ENCODE results near the gene PATZ1. TPM values are rescaled to one million over a fixed set of nuclear protein-coding genes. Genes with fewer than 3 reads are reported as not detected.

PATZ1 gene
- total and polyA plus RNA-seq, 2 of the 4 experiments (the other 2 are of a cell fraction): 6.5 to 10.5 TPM

DNA sequence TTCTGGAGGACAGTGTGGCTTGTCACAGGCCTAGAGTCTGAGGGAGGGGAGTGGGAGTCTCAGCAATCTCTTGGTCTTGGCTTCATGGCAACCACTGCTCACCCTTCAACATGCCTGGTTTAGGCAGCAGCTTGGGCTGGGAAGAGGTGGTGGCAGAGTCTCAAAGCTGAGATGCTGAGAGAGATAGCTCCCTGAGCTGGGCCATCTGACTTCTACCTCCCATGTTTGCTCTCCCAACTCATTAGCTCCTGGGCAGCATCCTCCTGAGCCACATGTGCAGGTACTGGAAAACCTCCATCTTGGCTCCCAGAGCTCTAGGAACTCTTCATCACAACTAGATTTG is 66.8 kb downstream of the PATZ1 start:
- Histone ChIP-seq H3K9ac (ENCODE audit: low read depth, low read length) (no peak overlapping the region), H3K9me1 (ENCODE audit: insufficient read depth, low read length) (no peaks in the 10 kb centered on the region; the same call in 1 of the 2 replicates), H3K27me3 (ENCODE audit: control insufficient read depth, insufficient read depth, low read length) (no peaks in the 10 kb centered on the region), H2AFZ (replicated peaks; ENCODE audit: low read length, poor library complexity) (no peak overlapping the region), H3K27ac (ENCODE audit: insufficient read depth, low read length) (no peak overlapping the region), H3K36me3 (ENCODE audit: control insufficient read depth, insufficient read depth, low read length) (peaks cover 49% of the 10 kb centered on the region), H3K4me3 (ENCODE audit: insufficient read depth, low read depth, low read length) (no peak overlapping the region), H4K20me1 (ENCODE audit: insufficient read depth, low read length) (peaks cover 7% of the 10 kb centered on the region; the same call in 1 of the 2 replicates), H2BK120ac (ENCODE audit: low read depth, low read length) (no peak overlapping the region), H2BK15ac (ENCODE audit: low read depth, low read length) (no peak overlapping the region), H3K56ac (ENCODE audit: extremely low read depth, insufficient read depth, low read length) (no peak overlapping the region), H2AK9ac (replicated peaks; ENCODE audit: low read depth, low read length, poor library complexity) (no peak overlapping the region), H3K4ac (ENCODE audit: low read depth, low read length) (no peak overlapping the region), H2BK5ac (ENCODE audit: low read depth, low read length, poor library complexity, severe bottlenecking) (no peak overlapping the region), H3K79me1 (ENCODE audit: low read depth in 1 of 2, low read length in 2 of 2) (no peaks in the 10 kb centered on the region), H4K5ac (ENCODE audit: low read depth, low read length) (no peak overlapping the region), H3K23ac (ENCODE audit: low read depth, low read length) (no peak overlapping the region), H3K18ac (ENCODE audit: low read depth, low read length) (no peak overlapping the region), H3K4me1 (ENCODE audit: control insufficient read depth, insufficient read depth, low read length) (no peaks in the 10 kb centered on the region), H4K91ac (ENCODE audit: insufficient read depth, low read depth, low read length) (no peak overlapping the region), H2AK5ac (ENCODE audit: low read depth, low read length) (no peak overlapping the region), H3K4me2 (ENCODE audit: low read depth, low read length) (no peak overlapping the region), H3K14ac (replicated peaks; ENCODE audit: low read depth, low read length) (no peak overlapping the region), H4K8ac (ENCODE audit: low read depth in 2 of 2, low read length in 2 of 2) (no peak overlapping the region), H2BK20ac (ENCODE audit: low read depth, low read length) (no peak overlapping the region), H3K9me3 (ENCODE audit: control insufficient read depth, insufficient read depth, low read length) (no peaks in the 10 kb centered on the region)
- in situ Hi-C loops (cut with MboI; ENCODE audit: low sequenced_read_pairs): no loop called here
- dilution Hi-C loops (cut with HindIII; ENCODE audit: low sequenced_read_pairs, unreplicated experiment): no loop called here
- POLR2A ChIA-PET (ENCODE audit: unreplicated experiment): no interaction called here
- BruUV-seq (replicated peaks): no TSS peak
- TF ChIP-seq NFE2L2 (IDR thresholded peaks at IDR 0.05; ENCODE audit: low read depth, low read length) (no peak), SMC3 (IDR thresholded peaks at IDR 0.05; ENCODE audit: low read depth, low read length) (no peak), RFX5 (IDR thresholded peaks at IDR 0.05; ENCODE audit: low read depth, low read length) (no peak), CEBPB (IDR thresholded peaks at IDR 0.05; ENCODE audit: low read depth, low read length) (no peak), MAFK (IDR thresholded peaks at IDR 0.05; ENCODE audit: low read depth, low read length) (no peak), RAD21 (IDR thresholded peaks at IDR 0.05; ENCODE audit: low read length) (no peak), CHD1 (IDR thresholded peaks at IDR 0.05; ENCODE audit: low read depth, low read length) (no peak), MAZ (IDR thresholded peaks at IDR 0.05; ENCODE audit: borderline replicate concordance, low read depth, low read length) (no peak)
- TF ChIP-seq, protein P1, sequence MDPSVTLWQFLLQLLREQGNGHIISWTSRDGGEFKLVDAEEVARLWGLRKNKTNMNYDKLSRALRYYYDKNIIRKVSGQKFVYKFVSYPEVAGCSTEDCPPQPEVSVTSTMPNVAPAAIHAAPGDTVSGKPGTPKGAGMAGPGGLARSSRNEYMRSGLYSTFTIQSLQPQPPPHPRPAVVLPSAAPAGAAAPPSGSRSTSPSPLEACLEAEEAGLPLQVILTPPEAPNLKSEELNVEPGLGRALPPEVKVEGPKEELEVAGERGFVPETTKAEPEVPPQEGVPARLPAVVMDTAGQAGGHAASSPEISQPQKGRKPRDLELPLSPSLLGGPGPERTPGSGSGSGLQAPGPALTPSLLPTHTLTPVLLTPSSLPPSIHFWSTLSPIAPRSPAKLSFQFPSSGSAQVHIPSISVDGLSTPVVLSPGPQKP (IDR thresholded peaks at IDR 0.05; ENCODE audit: borderline replicate concordance, low read depth, low read length): no peak
- TF ChIP-seq, protein P2, sequence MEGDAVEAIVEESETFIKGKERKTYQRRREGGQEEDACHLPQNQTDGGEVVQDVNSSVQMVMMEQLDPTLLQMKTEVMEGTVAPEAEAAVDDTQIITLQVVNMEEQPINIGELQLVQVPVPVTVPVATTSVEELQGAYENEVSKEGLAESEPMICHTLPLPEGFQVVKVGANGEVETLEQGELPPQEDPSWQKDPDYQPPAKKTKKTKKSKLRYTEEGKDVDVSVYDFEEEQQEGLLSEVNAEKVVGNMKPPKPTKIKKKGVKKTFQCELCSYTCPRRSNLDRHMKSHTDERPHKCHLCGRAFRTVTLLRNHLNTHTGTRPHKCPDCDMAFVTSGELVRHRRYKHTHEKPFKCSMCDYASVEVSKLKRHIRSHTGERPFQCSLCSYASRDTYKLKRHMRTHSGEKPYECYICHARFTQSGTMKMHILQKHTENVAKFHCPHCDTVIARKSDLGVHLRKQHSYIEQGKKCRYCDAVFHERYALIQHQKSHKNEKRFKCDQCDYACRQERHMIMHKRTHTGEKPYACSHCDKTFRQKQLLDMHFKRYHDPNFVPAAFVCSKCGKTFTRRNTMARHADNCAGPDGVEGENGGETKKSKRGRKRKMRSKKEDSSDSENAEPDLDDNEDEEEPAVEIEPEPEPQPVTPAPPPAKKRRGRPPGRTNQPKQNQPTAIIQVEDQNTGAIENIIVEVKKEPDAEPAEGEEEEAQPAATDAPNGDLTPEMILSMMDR (conservative IDR thresholded peaks at IDR 0.05; ENCODE audit: low read depth, low read length): no peak
- CTCF ChIA-PET: no interaction called here
- no peak for DNase-seq
- ATAC-seq (ENCODE audit: low read depth): no peak
- intact Hi-C loops (cut with micrococcal nuclease): no loop called here

All from IMR-90 (cell line).